Measurements from ENCODE around the gene PQBP1. TPM values are rescaled to one million over a fixed set of nuclear protein-coding genes. Genes with fewer than 3 reads are reported as not detected.

Gene PQBP1
- total and polyA plus RNA-seq, 2 of the 13 experiments (the other 11 are each of a cell fraction or from before 2014, with no cell fraction given): 58.1 to 80.9 TPM

DNA sequence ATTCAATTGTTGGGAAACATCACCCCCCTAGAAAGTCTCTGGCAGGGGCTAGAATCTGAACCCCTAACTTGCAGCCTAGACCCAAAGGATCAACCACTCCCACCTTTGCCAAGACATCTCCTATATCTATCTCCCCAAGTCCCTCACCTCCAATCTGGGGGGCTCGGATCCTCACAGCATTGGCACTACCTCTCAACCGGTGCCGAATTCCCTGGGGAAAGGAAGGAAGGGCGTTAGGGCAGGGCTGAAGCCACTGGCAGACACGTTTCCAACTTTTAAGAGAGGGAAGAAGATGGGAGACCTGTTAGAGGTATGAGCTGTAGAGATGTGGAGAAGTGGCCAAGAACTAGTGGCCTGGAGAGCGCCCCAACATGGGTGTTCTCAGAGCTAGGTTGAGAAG, 2.8 kb upstream of the PQBP1 start:
- in situ Hi-C loops (cut with HindIII; ENCODE audit: extremely low pct_ligation_motif_present, low pct_unique_long_range_greater_than_20kb) (no loop called here), intact Hi-C loops (cut with micrococcal nuclease; ENCODE audit: unreplicated experiment) (no loop called here)
- H3K27ac ChIP-seq (ENCODE audit: extremely low read length, insufficient read depth, low read length): no peak overlapping the region
- H3K9ac ChIP-seq (ENCODE audit: insufficient read depth, low read depth, low read length): no peak overlapping the region
- ATAC-seq (no peak), FAIRE-seq (no peak), DNase-seq (ENCODE audit: low spot score) (no peak)
- CTCF ChIA-PET (ENCODE audit: low intra/inter-chr PET ratio, low total read pairs): no interaction called here
- H3K9me3 ChIP-seq (ENCODE audit: low read length): no peaks in the 10 kb centered on the region
- peaks cover 0 to 6% of the 10 kb centered on the region in 2 experiments; a peak in 1 of 5 replicates for H3K36me3 ChIP-seq (replicated peaks in 1 of 2; ENCODE audit: control insufficient read depth in 1 of 2, insufficient read depth in 2 of 2, low read length in 2 of 2)
- TF ChIP-seq ATAD3A (CRISPR knock-in tag; IDR thresholded peaks at IDR 0.05) (no peak), PAF1 (CRISPR knock-in tag; IDR thresholded peaks at IDR 0.05) (no peak), ZSCAN21 (CRISPR knock-in tag; IDR thresholded peaks at IDR 0.05; ENCODE audit: borderline replicate concordance) (no peak), ZNF260 (CRISPR knock-in tag; IDR thresholded peaks at IDR 0.05; ENCODE audit: borderline replicate concordance, low read depth) (no peak), ELF4 (CRISPR knock-in tag; IDR thresholded peaks at IDR 0.05; ENCODE audit: borderline replicate concordance) (no peak), FOSL2 (CRISPR knock-in tag; IDR thresholded peaks at IDR 0.05) (no peak), ZNF432 (CRISPR knock-in tag; IDR thresholded peaks at IDR 0.05; ENCODE audit: borderline replicate concordance) (no peak), ZNF367 (CRISPR knock-in tag; IDR thresholded peaks at IDR 0.05; ENCODE audit: borderline replicate concordance) (no peak), GPN1 (CRISPR knock-in tag; IDR thresholded peaks at IDR 0.05; ENCODE audit: borderline replicate concordance) (no peak), CREM (IDR thresholded peaks at IDR 0.05) (no peak), CREM (CRISPR knock-in tag; IDR thresholded peaks at IDR 0.05) (no peak), ZNF788 (CRISPR knock-in tag; IDR thresholded peaks at IDR 0.05; ENCODE audit: borderline replicate concordance) (no peak), ZNF484 (CRISPR knock-in tag; IDR thresholded peaks at IDR 0.05; ENCODE audit: borderline replicate concordance, low read depth) (no peak)
- TF ChIP-seq, protein P1, sequence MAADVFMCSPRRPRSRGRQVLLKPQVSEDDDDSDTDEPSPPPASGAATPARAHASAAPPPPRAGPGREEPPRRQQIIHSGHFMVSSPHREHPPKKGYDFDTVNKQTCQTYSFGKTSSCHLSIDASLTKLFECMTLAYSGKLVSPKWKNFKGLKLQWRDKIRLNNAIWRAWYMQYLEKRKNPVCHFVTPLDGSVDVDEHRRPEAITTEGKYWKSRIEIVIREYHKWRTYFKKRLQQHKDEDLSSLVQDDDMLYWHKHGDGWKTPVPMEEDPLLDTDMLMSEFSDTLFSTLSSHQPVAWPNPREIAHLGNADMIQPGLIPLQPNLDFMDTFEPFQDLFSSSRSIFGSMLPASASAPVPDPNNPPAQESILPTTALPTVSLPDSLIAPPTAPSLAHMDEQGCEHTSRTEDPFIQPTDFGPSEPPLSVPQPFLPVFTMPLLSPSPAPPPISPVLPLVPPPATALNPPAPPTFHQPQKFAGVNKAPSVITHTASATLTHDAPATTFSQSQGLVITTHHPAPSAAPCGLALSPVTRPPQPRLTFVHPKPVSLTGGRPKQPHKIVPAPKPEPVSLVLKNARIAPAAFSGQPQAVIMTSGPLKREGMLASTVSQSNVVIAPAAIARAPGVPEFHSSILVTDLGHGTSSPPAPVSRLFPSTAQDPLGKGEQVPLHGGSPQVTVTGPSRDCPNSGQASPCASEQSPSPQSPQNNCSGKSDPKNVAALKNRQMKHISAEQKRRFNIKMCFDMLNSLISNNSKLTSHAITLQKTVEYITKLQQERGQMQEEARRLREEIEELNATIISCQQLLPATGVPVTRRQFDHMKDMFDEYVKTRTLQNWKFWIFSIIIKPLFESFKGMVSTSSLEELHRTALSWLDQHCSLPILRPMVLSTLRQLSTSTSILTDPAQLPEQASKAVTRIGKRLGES (CRISPR knock-in tag; IDR thresholded peaks at IDR 0.05; ENCODE audit: borderline replicate concordance): no peak
- TF ChIP-seq, protein P2, sequence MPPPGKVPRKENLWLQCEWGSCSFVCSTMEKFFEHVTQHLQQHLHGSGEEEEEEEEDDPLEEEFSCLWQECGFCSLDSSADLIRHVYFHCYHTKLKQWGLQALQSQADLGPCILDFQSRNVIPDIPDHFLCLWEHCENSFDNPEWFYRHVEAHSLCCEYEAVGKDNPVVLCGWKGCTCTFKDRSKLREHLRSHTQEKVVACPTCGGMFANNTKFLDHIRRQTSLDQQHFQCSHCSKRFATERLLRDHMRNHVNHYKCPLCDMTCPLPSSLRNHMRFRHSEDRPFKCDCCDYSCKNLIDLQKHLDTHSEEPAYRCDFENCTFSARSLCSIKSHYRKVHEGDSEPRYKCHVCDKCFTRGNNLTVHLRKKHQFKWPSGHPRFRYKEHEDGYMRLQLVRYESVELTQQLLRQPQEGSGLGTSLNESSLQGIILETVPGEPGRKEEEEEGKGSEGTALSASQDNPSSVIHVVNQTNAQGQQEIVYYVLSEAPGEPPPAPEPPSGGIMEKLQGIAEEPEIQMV (CRISPR knock-in tag; IDR thresholded peaks at IDR 0.05; ENCODE audit: low read depth): no peak
- TF ChIP-seq, protein P3, sequence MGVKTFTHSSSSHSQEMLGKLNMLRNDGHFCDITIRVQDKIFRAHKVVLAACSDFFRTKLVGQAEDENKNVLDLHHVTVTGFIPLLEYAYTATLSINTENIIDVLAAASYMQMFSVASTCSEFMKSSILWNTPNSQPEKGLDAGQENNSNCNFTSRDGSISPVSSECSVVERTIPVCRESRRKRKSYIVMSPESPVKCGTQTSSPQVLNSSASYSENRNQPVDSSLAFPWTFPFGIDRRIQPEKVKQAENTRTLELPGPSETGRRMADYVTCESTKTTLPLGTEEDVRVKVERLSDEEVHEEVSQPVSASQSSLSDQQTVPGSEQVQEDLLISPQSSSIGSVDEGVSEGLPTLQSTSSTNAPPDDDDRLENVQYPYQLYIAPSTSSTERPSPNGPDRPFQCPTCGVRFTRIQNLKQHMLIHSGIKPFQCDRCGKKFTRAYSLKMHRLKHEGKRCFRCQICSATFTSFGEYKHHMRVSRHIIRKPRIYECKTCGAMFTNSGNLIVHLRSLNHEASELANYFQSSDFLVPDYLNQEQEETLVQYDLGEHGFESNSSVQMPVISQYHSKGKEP (CRISPR knock-in tag; IDR thresholded peaks at IDR 0.05): no peak
- 93% methylated on average over 5 of the region's 6 CpGs for WGBS (ENCODE audit: low lambda C conversion rate)
- H3K4me2 ChIP-seq (ENCODE audit: low read depth, low read length): no peak overlapping the region
- H4K20me1 ChIP-seq (ENCODE audit: insufficient read depth, low read length): no peaks in the 10 kb centered on the region; the same call in 1 of the 2 replicates
- H3K27me3 ChIP-seq (ENCODE audit: control insufficient read depth in 1 of 2, insufficient read depth in 2 of 2, low read length in 2 of 2): no peaks in the 10 kb centered on the region
- H3K4me3 ChIP-seq (replicated peaks in 1 of 3; ENCODE audit: insufficient read depth in 1 of 3, low read depth in 2 of 3, low read length in 3 of 3): no peak overlapping the region
- no peak overlapping the region for H2AFZ ChIP-seq (ENCODE audit: low read length)
- H3K4me1 ChIP-seq (ENCODE audit: insufficient read depth, low read length): peaks cover 40% of the 10 kb centered on the region
- H3K79me2 ChIP-seq (ENCODE audit: insufficient read depth, low read length): peaks cover 29% of the 10 kb centered on the region
- POLR2A ChIA-PET: no interaction called here
- BruUV-seq (replicated peaks): no TSS peak
